HG03025 (cell line): Measurements from ENCODE around the gene TP53.
"Not testable (repeated sequence)": the region's sequence is repeated elsewhere in the genome, so short reads cannot be mapped to it uniquely, and the experiment has no call there.

Experiments
- ATAC-seq: cut with Tn5 transposase; IDR thresholded peaks from one replicate; pipeline ENCODE4 v1.9.1; 2021; ENCODE audit warnings: mild to moderate bottlenecking, moderate library complexity; ENCODE audit not compliant: unreplicated experiment, low FRiP score

TP53 gene

DNA sequence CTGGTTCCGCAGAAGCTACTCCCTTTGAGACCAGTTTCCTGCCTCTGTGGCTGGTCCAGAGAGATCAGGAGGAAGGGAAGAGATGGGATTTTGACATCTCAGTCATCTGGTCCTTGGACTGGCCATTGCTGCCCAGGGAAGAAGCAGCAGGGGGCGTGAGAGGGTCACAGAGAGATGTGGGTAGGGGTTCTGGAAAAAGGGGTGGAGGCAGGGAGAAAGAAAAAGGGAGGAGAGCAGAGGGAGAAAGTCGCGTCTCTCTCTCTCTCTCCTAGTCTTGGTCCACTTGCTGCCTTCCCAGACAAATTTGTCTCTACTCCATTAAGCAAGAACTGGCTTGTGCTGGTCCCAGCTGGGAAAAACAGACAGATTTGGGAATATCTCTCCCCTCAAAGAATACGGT is 52.9 kb downstream of the TP53 start:
- ATAC-seq, result no peak

DNA sequence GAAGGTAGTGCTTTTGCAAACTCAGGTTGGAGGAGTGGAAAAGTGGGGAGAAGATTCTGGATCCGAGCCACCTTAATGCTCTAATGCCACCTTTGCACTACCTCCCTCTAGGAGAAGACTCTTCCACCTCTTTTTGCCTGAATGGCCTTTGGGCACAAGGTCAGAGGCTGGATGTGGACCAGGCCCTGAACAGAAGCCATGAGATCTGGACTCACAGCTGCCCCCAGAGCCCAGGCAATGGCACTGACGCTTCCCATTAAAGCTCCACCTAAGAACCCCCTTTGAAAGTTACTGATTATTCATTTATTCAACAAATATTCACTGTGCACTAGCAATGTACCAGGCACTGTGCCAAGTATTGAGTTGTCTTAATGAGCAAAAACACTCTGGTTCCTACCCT is 54.2 kb downstream of the TP53 start:
- no peak for ATAC-seq

DNA sequence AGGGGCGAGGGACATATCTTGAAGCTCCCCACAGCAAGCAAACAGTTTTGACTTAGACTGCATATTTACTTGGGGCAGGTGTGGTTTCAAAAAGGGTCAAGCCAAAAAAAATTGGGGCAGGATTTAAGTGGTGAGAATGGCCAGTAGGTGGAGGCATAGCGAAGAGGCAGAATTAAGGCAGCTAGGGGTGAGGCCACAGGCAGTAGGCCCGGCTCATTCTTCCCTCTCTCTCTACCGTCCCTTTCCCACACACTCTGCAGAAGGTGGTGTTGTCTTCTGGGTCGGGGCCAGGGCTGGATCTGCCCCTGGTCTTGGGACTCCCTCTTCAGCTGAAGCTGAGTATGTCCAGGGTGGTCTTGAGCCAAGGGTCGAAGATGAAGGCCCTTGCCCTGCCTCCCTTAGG is 54.8 kb downstream of the TP53 start:
- ATAC-seq, result no peak

DNA sequence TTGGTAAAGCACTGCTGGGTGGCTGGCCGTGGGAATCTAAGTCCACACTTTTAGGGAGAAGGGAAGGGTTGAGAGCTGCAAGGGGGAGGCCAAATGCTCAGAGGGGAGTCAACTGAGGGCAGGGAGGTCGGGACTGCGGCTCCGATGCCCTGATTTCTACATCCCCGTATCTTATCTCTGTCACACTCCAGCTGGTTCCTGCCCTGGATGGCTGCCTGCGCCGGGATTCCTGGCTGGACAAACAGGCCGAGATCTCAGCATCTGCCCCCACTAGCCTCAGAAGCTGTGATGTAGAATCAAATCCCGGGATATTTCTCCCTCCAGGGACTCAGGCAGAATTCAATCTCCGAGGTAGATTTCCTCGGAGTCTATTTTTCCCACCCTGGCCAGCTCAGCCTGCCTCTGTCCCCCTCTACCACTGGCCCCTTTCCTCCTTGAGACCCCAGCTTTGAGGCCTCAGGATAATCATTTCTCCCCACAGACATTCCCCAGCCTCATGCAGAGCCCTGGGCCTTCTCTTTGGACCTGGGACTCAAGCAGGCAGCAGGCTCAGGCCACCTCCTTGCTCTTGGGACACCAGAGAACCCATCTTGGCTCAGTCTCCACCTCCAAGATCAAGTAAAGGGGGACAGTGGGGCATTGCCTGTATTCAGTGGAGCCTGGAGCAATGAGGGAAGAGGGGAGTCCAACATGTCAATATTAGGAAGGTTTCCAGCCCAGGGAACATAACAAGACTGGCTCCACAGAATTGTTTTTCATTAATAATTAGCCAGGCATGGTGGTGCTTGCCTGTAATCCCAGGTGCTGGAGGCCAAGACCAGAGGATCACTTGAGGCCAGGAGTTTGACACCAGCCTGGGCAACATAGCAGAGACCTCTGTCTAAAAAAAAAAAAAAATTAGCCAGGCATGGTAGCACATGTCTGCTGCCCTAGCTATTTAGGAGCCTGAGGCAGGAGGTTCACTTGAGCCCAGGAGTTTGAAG is 55.6 kb downstream of the TP53 start:
- ATAC-seq, result no peak

DNA sequence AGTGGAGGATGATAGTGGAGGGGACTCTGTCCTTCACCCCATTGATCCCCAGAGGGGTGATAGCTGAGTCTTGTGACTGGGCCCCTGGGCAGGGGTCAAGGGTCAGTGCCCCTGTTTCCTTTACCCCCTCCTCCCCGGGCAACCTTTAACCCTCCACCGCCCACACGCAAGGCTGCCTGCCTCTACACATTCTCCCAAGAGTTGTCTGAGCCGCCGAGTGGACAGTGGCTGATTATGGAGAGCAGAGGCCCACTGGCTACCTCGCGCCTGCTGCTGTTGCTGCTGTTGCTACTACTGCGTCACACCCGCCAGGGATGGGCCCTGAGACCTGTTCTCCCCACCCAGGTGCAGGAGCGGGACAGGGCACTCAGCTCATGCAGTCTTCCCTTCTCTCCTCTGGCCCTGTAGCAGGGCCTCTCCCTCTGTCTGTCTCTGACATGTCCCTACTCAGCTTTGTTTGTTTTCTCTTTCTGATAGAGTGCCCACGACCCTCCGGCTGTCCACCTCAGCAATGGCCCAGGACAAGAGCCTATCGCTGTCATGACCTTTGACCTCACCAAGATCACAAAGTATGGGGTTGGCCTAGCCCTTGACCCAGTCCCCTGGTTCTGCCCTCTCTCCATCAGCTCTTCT is 57.2 kb downstream of the TP53 start, which contains the start of gene SHBG:
TSS of gene SHBG (plus strand) at position 197 of the 633 bp plus-strand sequence. CDS start at position 235, 38 bp downstream.
- no peak for ATAC-seq

DNA sequence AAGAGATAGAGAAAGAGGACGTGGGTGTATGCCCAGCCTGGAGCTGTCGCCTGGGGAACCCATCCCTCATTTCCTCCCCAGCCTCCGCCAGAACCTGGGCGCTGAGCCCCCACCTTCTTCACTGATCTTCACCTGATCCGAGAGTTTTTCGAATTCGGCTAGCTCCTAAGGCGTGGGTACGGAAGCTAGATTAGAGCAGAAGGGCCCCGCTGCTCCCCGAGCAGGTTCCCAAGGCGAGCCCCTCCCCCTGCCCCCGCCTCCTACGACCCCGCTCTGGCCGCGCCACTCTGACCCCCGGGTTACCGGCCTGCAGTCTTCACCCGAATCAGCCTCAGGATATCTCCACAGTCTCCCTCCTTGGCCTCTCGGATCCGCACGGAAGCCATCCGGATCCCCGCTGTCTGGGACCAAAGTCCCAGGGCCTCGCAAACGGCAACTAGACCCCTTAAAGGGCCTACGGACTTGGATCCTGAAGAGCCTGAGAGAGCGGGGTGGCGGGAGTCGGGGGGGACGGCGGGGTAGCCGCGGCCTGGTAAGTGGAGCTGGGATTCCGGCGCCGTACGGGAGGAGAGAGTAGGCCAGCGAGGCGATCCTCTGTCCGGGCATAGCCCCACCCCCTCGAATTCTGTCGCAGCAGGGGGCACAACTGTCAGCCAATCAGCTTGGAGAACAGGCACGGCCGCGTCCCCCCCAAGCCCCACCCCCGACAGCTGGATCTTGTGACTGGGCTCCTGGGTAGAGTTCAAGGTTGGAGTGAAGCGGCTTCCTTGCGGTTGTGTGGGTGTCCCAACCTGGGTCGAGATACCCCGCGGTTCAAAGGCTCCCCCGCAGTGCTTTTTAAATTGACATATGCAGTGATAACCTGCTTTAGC is 59.8 kb downstream of the TP53 start, which contains the start of gene SAT2:
TSS of gene SAT2 (minus strand) at position 572 of the 872 bp plus-strand sequence. CDS start at position 386, 186 bp downstream.
- peak; percentile 77 for ATAC-seq

DNA sequence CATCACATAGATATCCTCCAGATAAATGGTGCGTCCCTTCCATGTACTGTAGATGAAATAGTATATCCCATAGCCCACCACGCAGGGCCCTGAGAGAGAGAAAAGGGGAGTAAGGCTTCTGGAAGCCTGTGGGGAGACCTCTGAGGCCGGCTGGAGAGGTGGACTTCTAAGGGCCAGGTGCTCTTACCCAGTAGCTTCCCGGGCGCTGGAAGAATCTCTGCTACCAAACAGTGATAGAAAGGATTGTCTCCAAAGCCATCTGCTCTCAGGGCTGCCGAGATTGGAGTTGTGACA is 60.4 kb downstream of the TP53 start:
- no peak for ATAC-seq

DNA sequence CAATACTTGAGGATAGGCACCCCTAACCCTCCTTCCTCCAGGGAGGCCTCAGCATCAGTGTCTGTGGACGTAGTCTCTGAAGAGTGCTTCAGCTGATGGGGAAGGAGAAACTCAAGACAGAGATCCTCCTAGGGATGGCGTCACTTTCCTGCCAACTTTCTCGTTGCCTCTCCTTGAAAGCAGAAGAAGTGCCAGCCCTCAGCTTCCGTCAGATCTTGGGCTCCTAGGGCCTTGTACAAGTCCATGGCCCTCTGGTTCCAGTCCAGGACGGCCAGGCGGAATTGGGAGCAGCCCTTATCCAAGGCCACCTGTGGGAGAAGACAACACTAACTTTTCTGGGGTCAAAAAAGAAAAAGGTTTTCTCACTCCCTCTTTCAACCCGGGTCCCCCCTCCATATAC is 61.0 kb downstream of the TP53 start:
- ATAC-seq, result no peak

DNA sequence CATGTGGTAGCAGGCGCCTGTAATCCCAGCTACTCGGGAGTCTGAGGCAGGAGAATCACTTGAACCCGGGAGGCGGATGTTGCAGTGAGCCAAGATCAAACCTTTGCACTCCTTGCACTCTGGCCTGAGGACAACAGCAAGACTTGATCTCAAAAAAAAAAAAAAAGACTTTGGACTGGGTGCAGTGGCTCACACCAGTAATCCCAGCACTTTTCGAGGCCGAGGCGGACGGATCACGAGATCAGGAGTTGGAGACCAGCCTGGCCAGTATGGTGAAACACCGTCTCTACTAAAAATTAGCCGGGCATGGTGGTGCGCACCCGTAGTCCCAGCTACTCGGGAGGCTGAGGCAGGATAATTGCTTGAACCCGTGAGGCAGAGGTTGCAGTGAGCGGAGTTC is 61.5 kb downstream of the TP53 start:
- not testable (repeated sequence) for ATAC-seq

DNA sequence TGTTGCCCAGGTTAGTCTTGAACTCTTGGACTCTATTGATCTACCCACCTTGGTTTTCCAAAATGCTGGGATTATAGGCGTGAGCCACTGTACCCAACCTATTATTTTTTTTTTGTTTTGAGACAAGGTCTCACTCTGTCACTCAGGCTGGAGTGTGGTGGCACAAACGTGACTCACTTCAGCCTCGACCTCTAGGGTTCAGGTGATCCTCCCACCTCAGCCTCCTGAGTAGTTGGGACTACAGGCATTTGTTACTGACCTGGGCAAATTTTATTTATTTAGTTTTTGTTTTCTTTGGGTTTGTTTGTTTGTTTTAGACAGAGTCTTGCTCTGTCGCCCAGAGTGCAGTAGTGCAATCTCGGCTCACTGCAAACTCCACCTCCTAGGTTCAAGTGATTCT is 63.6 kb downstream of the TP53 start:
- no peak for ATAC-seq

DNA sequence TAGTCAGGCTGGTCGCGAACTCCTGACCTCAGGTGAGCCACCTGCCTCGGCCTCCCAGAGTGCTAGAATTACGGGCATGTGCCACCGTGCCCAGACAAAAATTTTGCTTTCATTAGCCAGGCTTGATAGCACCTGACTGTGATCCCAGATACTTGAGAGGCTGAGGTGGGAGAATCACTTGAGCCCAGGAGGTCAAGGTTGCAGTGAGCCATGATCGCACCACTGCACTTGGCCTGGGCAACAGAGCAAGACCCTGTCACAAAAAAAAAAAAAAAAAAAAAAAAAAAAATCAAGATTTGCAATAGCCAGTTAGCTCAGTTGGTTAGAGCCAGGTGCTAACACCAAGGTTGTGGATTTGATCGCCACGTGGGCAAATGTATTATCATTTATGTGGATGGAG is 66.5 kb downstream of the TP53 start:
- ATAC-seq, result no peak

DNA sequence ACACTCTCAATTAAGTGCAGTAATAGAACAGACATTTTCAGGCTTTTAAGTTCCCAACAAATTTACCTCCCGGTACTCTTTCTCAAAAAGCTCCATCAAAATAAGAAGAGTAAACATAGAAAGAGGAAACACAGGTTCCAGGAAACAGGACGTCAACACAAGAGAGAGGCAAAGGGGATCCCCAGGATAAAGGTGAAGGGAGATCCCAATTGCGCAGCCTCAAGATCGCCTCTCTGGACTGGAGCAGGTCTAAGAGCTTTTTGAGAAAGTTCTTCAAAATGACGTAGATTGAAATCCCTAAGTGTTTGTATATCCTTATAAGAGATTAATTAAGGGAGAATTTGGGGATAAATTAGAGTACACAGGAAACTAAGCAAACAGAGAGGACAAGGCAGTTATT is 68.7 kb downstream of the TP53 start:
- ATAC-seq, result no peak
